Endothelial cell of umbilical vein (primary cell): ENCODE results near the gene TRIM41. TPM values are rescaled to one million over a fixed set of nuclear protein-coding genes. Genes with fewer than 3 reads are reported as not detected.

Source experiments
- BruUV-seq: library from RNA; stranded (reverse); fragments of 400-500 nt; replicated peaks from 2 replicates; lab custom pipeline; 2021; lab: Mats Ljungman, UMichigan
- CTCF ChIA-PET: fragments of 300-600, 350-600 bp; sonication (Branson Sonifier 250); formaldehyde crosslinking; loops from one replicate; lab custom pipeline; 2021; ENCODE audit warnings: antibody characterized with exemption, inconsistent platforms; lab: Charles Lee
- POLR2A ChIA-PET: fragments of 300-600, 350-600 bp; sonication (Branson Sonifier 250); formaldehyde crosslinking; loops from one replicate; lab custom pipeline; 2021; ENCODE audit warnings: antibody characterized with exemption, inconsistent platforms; lab: Charles Lee
- DNase-seq: peaks from one replicate; pipeline ENCODE4 v3.0.0-alpha.2; 2011; ENCODE audit warnings: low read depth, low spot score
- FAIRE-seq: peaks from 2 replicates; lab custom pipeline; 2011; peaks lifted over from hg19 to GRCh38; lab: Jason Lieb, UNC
- H2AFZ ChIP-seq: 2 replicates; pipeline ENCODE4 v1.6.0; 2012; ENCODE audit warnings: low read depth, low read length, control low read depth, inconsistent platforms
- H3K27ac ChIP-seq: 2 replicates; pipeline ENCODE4 v1.5.1; 2011; ENCODE audit warnings: low read depth, mild to moderate bottlenecking, control low read depth, low read length, moderate library complexity; ENCODE audit not compliant: insufficient read depth
- H3K27me3 ChIP-seq, 2 experiments: 2 replicates each; pipeline versions ENCODE4 v1.6.0 to v1.6.1; 2011; ENCODE audit warnings: low read length in 2 of 2, mixed read lengths in 1 of 2; ENCODE audit not compliant: control insufficient read depth in 2 of 2, insufficient read depth in 2 of 2
- H3K36me3 ChIP-seq, 2 experiments: 2 replicates in 1 of 2; 3 replicates in 1 of 2; pipeline ENCODE4 v1.5.1; 2011; ENCODE audit warnings: low read length in 2 of 2, mild to moderate bottlenecking in 1 of 2, moderate library complexity in 1 of 2; ENCODE audit not compliant: control insufficient read depth in 2 of 2, insufficient read depth in 2 of 2; ENCODE audit errors: extremely low read depth in 1 of 2
- H3K4me1 ChIP-seq: 3 replicates; pipeline ENCODE4 v1.5.1; 2011; ENCODE audit warnings: mild to moderate bottlenecking, low read length; ENCODE audit not compliant: control insufficient read depth, insufficient read depth; ENCODE audit errors: extremely low read depth
- H3K4me2 ChIP-seq: 2 replicates; pipeline ENCODE4 v1.6.1; 2011; ENCODE audit warnings: low read length, control low read depth, mixed read lengths; ENCODE audit not compliant: insufficient read depth
- H3K4me3 ChIP-seq, 3 experiments: fragments of 200-600 bp in 1 of 3; sonication (generic), shearing (Covaris generic) in 1 of 3; replicated peaks in 1 of 3; 2 replicates each; pipeline ENCODE4 v1.5.1; 2011 to 2016; ENCODE audit warnings: control low read depth in 3 of 3, low read length in 3 of 3, mild to moderate bottlenecking in 2 of 3, inconsistent platforms in 1 of 3, low read depth in 1 of 3, moderate library complexity in 1 of 3; ENCODE audit not compliant: insufficient read depth in 1 of 3
- H3K79me2 ChIP-seq: 2 replicates; pipeline ENCODE4 v1.6.0; 2012; ENCODE audit warnings: low read length, inconsistent platforms; ENCODE audit not compliant: control insufficient read depth, insufficient read depth
- H3K9ac ChIP-seq: replicated peaks from 2 replicates; pipeline ENCODE3; 2011; ENCODE audit warnings: low read length, control low read depth; ENCODE audit not compliant: insufficient read depth; ENCODE audit errors: extremely low read depth
- H3K9me1 ChIP-seq: replicated peaks from 3 replicates; pipeline ENCODE4 v1.6.0; 2011; ENCODE audit warnings: mild to moderate bottlenecking, low read length; ENCODE audit not compliant: control insufficient read depth, insufficient read depth; ENCODE audit errors: extremely low read depth
- H3K9me3 ChIP-seq: replicated peaks from 2 replicates; pipeline ENCODE4 v1.5.1; 2012; ENCODE audit warnings: low read length, inconsistent platforms; ENCODE audit not compliant: control insufficient read depth, insufficient read depth
- H4K20me1 ChIP-seq: replicated peaks from 2 replicates; pipeline ENCODE3; 2011; ENCODE audit warnings: mild to moderate bottlenecking, low read length; ENCODE audit not compliant: control insufficient read depth, insufficient read depth; ENCODE audit errors: extremely low read depth
- CTCF ChIP-seq, 2 donors: IDR thresholded peaks; 1 replicate in 1 of 2; 2 replicates in 1 of 2; pipeline ENCODE4 v1.5.1; 2011; ENCODE audit warnings: low read length in 2 of 2, mild to moderate bottlenecking in 2 of 2, moderate library complexity in 2 of 2, control low read depth in 1 of 2, inconsistent platforms in 1 of 2, low read depth in 1 of 2; ENCODE audit not compliant: insufficient read depth in 1 of 2; ENCODE audit errors: extremely low read depth in 1 of 2
- EZH2 ChIP-seq: IDR thresholded peaks from 2 replicates; pipeline ENCODE4 v1.6.1; 2012; ENCODE audit warnings: borderline replicate concordance, low read depth, mild to moderate bottlenecking, moderate library complexity, low read length, inconsistent platforms; ENCODE audit not compliant: severe bottlenecking
- FOS ChIP-seq: IDR thresholded peaks from 2 replicates; pipeline ENCODE4 v1.6.1; 2011; ENCODE audit warnings: mild to moderate bottlenecking, low read length, moderate library complexity, borderline replicate concordance; ENCODE audit not compliant: insufficient read depth
- GATA2 ChIP-seq: IDR thresholded peaks from 2 replicates; pipeline ENCODE4 v1.7.0; 2011; ENCODE audit warnings: low read depth, mild to moderate bottlenecking, moderate library complexity, mixed read lengths, low read length; ENCODE audit not compliant: insufficient read length, insufficient read depth
- JUN ChIP-seq: IDR thresholded peaks from 2 replicates; pipeline ENCODE4 v1.6.1; 2011; ENCODE audit warnings: borderline replicate concordance, low read depth; ENCODE audit not compliant: insufficient read length, insufficient read depth
- MYC ChIP-seq: IDR thresholded peaks from one replicate; pipeline ENCODE4 v1.6.1; 2011; ENCODE audit warnings: mild to moderate bottlenecking, low read depth, low read length
- POLR2A ChIP-seq: IDR thresholded peaks from 2 replicates; pipeline ENCODE4 v1.6.1; 2012; ENCODE audit warnings: low read depth, mild to moderate bottlenecking, control low read depth, low read length
- POLR2AphosphoS5 ChIP-seq: IDR thresholded peaks from 2 replicates; pipeline ENCODE4 v1.6.1; 2012; ENCODE audit warnings: low read depth, mild to moderate bottlenecking, control low read depth, low read length, moderate library complexity; ENCODE audit not compliant: insufficient read depth
- dilution Hi-C: fragments of 300-500 bp; cut with MboI; formaldehyde crosslinking; loops from one replicate; pipeline ENCODE4 v1.15.0; 2019; ENCODE audit warnings: low sequenced_read_pairs; ENCODE audit not compliant: extremely low pct_ligation_motif_present
- intact Hi-C: fragments of 100-400 bp; cut with micrococcal nuclease; formaldehyde crosslinking; loops from one replicate; pipeline ENCODE4 v1.10.0; 2022
- polyA plus RNA-seq, 4 experiments: library from polyadenylated mRNA; depleted of rRNA in 3 of 4; stranded (reverse) in 3 of 4; unstranded in 1 of 4; fragments of >200 nt; gene quantifications; 2 replicates each; pipeline versions ENCODE4 v1.2.1 to v1.2.3, GENCODE V29; 2011 to 2012; ENCODE audit warnings: missing spikeins in 1 of 4
- total RNA-seq: library from RNA; stranded (reverse); gene quantifications from 2 replicates; pipeline ENCODE4 v1.2.3, GENCODE V29; 2021
- TF ChIP-seq, protein P1 (sequence below): IDR thresholded peaks from 2 replicates; pipeline ENCODE4 v1.6.1; 2011; ENCODE audit not compliant: insufficient read depth, insufficient read length

The TRIM41 gene
- total and polyA plus RNA-seq, 2 donors (not counting 3 experiments of a cell fraction or from before 2014, with no cell fraction given), result 11.2 to 19.9 TPM

DNA sequence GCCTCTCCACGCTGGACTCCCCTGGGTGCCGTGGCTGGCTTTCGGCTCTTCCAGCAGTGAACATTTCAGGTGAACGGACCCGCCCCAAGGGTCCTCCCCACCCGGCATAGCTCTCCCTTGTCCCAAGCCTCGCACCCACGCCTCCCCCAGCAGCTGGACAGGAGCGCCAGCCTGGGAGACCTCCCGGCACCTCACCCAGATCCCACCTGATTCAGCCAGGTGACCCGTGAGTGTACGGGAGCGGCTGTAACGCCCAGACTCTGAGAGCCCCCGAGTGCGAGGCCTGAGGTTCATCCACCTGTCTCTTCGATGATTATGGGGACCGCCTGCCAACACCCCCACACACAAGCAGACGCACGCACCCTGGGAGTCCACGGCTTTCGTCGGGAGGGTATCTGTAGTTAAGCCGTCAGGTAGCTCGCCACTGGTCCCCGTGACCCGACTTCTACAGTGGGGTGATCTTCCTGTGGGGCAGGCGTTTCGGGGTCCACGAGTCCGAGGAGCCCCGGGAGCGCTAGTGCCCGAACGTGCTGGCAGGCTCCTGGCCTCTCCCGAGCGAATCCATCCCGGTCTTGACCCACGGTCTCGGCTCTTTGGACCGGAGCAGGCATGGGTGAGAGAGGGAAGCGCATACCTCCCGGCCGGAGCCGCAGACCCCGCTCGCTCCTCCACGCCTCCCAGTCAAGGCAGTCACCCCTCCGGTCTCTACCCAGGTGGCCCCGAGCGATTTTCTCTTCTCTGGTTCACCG, 32.9 kb upstream of the TRIM41 start:
- Histone ChIP-seq H3K27ac (no peak overlapping the region), H3K4me3 (peak overlapping the region; percentile 48 to 86 (median 73)), H3K36me3 (no peaks in the 10 kb centered on the region), H3K4me2 (peak overlapping the region; percentile 79), H3K9me3 (no peaks in the 10 kb centered on the region), H3K9ac (no peak overlapping the region), H3K79me2 (no peaks in the 10 kb centered on the region), H4K20me1 (no peaks in the 10 kb centered on the region), H3K9me1 (no peaks in the 10 kb centered on the region), H3K4me1 (peaks cover 18% of the 10 kb centered on the region), H3K27me3 (no peaks in the 10 kb centered on the region), H2AFZ (peak overlapping the region; percentile 96)
- intact Hi-C loops (loop anchor here (2.0 to 10.0 kb wide), 4 partner anchors 17 to 695 kb away; partner anchors contain the start of genes CNOT6, MGAT1 and ZFP62), dilution Hi-C loops (no loop called here)
- TF ChIP-seq FOS (no peak), POLR2AphosphoS5 (no peak), POLR2A (no peak), CTCF (IDR thresholded peaks at IDR 0.05; ENCODE audit: extremely low read depth in 1 of 2, insufficient read depth in 1 of 2, low read depth in 1 of 2, low read length in 2 of 2) (no peak), EZH2 (no peak), JUN (no peak), GATA2 (no peak), MYC (no peak)
- TF ChIP-seq, protein P1, sequence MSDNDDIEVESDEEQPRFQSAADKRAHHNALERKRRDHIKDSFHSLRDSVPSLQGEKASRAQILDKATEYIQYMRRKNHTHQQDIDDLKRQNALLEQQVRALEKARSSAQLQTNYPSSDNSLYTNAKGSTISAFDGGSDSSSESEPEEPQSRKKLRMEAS, result no peak
- no TSS peak for BruUV-seq
- DNase-seq, result no peak
- ChIA-PET POLR2A (interaction anchor here (1.8 kb wide), 1 partner anchor 15 kb away, joined by 6 read pairs; the partner anchor contains the start of gene TRIM7), CTCF (interaction anchor here (0.8 to 10.2 kb wide), 5 partner anchors 15 to 71 kb away, joined by 3 to 95 read pairs (median 3); partner anchors contain the start of genes TRIM41, TRIM52 and TRIM7)
- FAIRE-seq, result no peak
